ENCODE measurements around the gene MMP15. TPM values are rescaled to one million over a fixed set of nuclear protein-coding genes. Genes with fewer than 3 reads are reported as not detected.
A peak's percentile ranks its signal among the peaks of the same experiment; 100 is the strongest.
"Not testable (repeated sequence)": the region's sequence is repeated elsewhere in the genome, so short reads cannot be mapped to it uniquely, and the experiment has no call there.

The MMP15 gene
- total RNA-seq = 1.3 and 1.9 TPM in 2 replicates

GRCh38 chr16:58025351-58026138, at the start of gene MMP15:
Gene MMP15 (plus strand): TSS chr16:58025754. CDS start chr16:58026351, 597 bp downstream.
- no peaks in the 10 kb centered on the region for H3K36me3 Mint-ChIP-seq (ENCODE audit: low read depth)
- H3K4me3 Mint-ChIP-seq (ENCODE audit: low read depth) = peak within 1 kb of the TSS; percentile 85
- DNase-seq (ENCODE audit: low spot score) = peak; percentile 48
- H3K9me3 Mint-ChIP-seq = no peaks in the 10 kb centered on the region
- intact Hi-C loops (cut with micrococcal nuclease) = loop anchor here (1.0 to 10.0 kb wide), 3 partner anchors 104 to 279 kb away; partner anchors contain the start of genes CFAP20 and CSNK2A2
- H3K27me3 Mint-ChIP-seq (ENCODE audit: low read depth) = peaks cover 21% of the 10 kb centered on the region
- H3K4me1 Mint-ChIP-seq (ENCODE audit: low read depth) = peaks cover 10% of the 10 kb centered on the region
- peak within 1 kb of the TSS; percentile 72 for H3K27ac Mint-ChIP-seq

- intact Hi-C loops (cut with micrococcal nuclease) = no loop called here
- Mint-ChIP-seq H3K27ac (no peak overlapping the region), H3K4me3 (ENCODE audit: low read depth) (no peak overlapping the region), H3K4me1 (ENCODE audit: low read depth) (no peaks in the 10 kb centered on the region), H3K9me3 (no peaks in the 10 kb centered on the region), H3K27me3 (ENCODE audit: low read depth) (no peaks in the 10 kb centered on the region), H3K36me3 (ENCODE audit: low read depth) (no peaks in the 10 kb centered on the region)
- no peak for DNase-seq (ENCODE audit: low spot score)
Measured at GRCh38 chr16:57976331-57976796, 49.2 kb upstream of the MMP15 start.

GRCh38 chr16:57977418-57978069, 48.0 kb upstream of the MMP15 start:
- H3K27me3 Mint-ChIP-seq (ENCODE audit: low read depth) = peaks cover 5% of the 10 kb centered on the region

GRCh38 chr16:57978070-57978465, 47.5 kb upstream of the MMP15 start:
- H3K4me1 Mint-ChIP-seq (ENCODE audit: low read depth); intact Hi-C loops (cut with micrococcal nuclease); H3K9me3 Mint-ChIP-seq; H3K4me3 Mint-ChIP-seq (ENCODE audit: low read depth); H3K27me3 Mint-ChIP-seq (ENCODE audit: low read depth); H3K36me3 Mint-ChIP-seq (ENCODE audit: low read depth); DNase-seq (ENCODE audit: low spot score); H3K27ac Mint-ChIP-seq: not testable (repeated sequence)

More at GRCh38 chr16:57977418-57978069, 48.0 kb upstream of the MMP15 start:
- Mint-ChIP-seq H3K4me1 (ENCODE audit: low read depth) (peaks cover 2% of the 10 kb centered on the region), H3K4me3 (ENCODE audit: low read depth) (no peak overlapping the region), H3K36me3 (ENCODE audit: low read depth) (no peaks in the 10 kb centered on the region), H3K27ac (no peak overlapping the region), H3K9me3 (no peaks in the 10 kb centered on the region)
- intact Hi-C loops (cut with micrococcal nuclease) = no loop called here
- no peak for DNase-seq (ENCODE audit: low spot score)

DNA sequence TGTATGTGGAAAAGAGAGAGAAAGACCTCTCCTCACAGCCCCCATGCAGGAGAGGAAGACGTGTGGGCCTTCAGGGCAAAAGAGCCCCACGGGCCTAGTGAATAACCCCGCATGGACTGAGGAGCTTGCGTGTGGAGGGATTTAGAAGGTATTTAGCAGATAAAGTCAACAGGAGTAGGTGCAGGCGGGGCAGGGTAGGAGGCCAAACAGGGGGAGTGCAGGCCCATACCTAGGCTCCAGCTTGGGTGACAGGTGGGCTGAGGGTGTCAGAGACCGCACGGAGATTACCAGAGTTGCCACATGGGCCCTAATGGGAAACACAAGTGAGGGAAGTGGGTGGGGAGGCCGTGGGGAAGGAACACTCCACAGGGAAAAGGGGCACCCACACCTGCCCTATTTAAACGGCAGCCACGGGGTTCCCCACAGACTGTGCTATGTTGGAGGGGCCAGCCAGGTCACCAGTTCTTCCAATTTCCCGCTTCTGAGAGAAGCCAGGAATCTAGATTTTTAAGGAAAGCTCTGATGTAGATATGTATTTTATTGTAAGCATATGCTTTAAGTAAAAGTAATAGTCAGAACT, 46.5 kb upstream of the MMP15 start:
- intact Hi-C loops (cut with micrococcal nuclease) = no loop called here
- no peak for DNase-seq (ENCODE audit: low spot score)
- Mint-ChIP-seq H3K9me3 (no peaks in the 10 kb centered on the region), H3K27ac (no peak overlapping the region), H3K4me3 (ENCODE audit: low read depth) (no peak overlapping the region), H3K36me3 (ENCODE audit: low read depth) (no peaks in the 10 kb centered on the region), H3K4me1 (ENCODE audit: low read depth) (peaks cover 3% of the 10 kb centered on the region), H3K27me3 (ENCODE audit: low read depth) (peaks cover 5% of the 10 kb centered on the region)

- Mint-ChIP-seq H3K9me3 (no peaks in the 10 kb centered on the region), H3K27me3 (ENCODE audit: low read depth) (peaks cover 12% of the 10 kb centered on the region), H3K4me3 (ENCODE audit: low read depth) (no peak overlapping the region), H3K4me1 (ENCODE audit: low read depth) (peaks cover 11% of the 10 kb centered on the region), H3K36me3 (ENCODE audit: low read depth) (no peaks in the 10 kb centered on the region), H3K27ac (no peak overlapping the region)
- intact Hi-C loops (cut with micrococcal nuclease) = no loop called here
- no peak for DNase-seq (ENCODE audit: low spot score)
Measured at GRCh38 chr16:57981636-57982035, 43.9 kb upstream of the MMP15 start.

- DNase-seq (ENCODE audit: low spot score) = no peak
- H3K27me3 Mint-ChIP-seq (ENCODE audit: low read depth) = peaks cover 12% of the 10 kb centered on the region
- no peak overlapping the region for H3K4me3 Mint-ChIP-seq (ENCODE audit: low read depth)
- H3K27ac Mint-ChIP-seq = no peak overlapping the region
- no peaks in the 10 kb centered on the region for H3K36me3 Mint-ChIP-seq (ENCODE audit: low read depth)
- intact Hi-C loops (cut with micrococcal nuclease) = no loop called here
- H3K9me3 Mint-ChIP-seq = no peaks in the 10 kb centered on the region
- H3K4me1 Mint-ChIP-seq (ENCODE audit: low read depth) = peaks cover 11% of the 10 kb centered on the region
Measured at GRCh38 chr16:57982385-57982784, 43.2 kb upstream of the MMP15 start.

DNA sequence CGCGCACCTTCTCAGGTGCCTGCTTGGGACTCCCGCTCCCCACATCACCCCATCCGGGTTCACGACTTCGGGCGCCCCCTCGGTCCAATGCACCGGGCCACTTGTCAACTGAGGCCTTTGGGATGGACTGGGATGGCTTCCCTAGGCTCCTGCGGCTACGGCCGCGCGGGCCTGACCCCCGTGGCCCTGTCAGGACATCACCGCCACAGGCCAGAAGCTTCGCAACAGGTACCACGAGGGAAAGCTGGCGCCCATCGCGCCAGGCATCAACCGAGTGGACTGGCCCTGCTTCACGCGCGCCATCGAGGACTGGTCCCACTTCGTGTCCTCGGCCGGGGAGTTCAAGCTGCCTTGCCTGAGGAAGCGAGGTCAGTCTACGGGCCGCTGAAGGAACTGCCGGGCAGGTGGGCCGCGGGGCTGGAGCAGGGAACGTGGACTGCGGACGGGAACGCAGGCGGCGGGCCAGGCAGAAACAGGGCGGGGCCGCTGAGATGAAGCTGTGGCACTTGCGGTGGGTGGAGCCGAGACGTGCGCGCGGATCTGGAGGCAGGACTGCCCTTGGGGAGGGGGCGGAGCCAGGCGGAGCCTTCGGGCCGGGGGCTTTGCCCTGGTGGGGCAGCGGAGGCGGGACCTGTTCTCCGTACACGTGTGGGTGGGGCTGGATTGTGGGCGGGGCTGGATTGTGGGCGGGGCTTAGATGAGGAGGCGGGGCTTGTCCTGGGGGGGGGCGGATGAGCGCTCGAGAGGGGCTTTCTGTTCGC, 40.9 kb upstream of the MMP15 start:
- no peaks in the 10 kb centered on the region for H3K9me3 Mint-ChIP-seq
- intact Hi-C loops (cut with micrococcal nuclease) = loop anchor here (1.0 kb wide), 1 partner anchor 16 kb away; the partner anchor contains the start of gene ZNF319
- no peak overlapping the region for H3K27ac Mint-ChIP-seq
- no peaks in the 10 kb centered on the region for H3K36me3 Mint-ChIP-seq (ENCODE audit: low read depth)
- DNase-seq (ENCODE audit: low spot score) = peak; percentile 90
- peak overlapping the region; percentile 87 for H3K4me3 Mint-ChIP-seq (ENCODE audit: low read depth)
- peaks cover 11% of the 10 kb centered on the region for H3K4me1 Mint-ChIP-seq (ENCODE audit: low read depth)
- peaks cover 12% of the 10 kb centered on the region for H3K27me3 Mint-ChIP-seq (ENCODE audit: low read depth)

DNA sequence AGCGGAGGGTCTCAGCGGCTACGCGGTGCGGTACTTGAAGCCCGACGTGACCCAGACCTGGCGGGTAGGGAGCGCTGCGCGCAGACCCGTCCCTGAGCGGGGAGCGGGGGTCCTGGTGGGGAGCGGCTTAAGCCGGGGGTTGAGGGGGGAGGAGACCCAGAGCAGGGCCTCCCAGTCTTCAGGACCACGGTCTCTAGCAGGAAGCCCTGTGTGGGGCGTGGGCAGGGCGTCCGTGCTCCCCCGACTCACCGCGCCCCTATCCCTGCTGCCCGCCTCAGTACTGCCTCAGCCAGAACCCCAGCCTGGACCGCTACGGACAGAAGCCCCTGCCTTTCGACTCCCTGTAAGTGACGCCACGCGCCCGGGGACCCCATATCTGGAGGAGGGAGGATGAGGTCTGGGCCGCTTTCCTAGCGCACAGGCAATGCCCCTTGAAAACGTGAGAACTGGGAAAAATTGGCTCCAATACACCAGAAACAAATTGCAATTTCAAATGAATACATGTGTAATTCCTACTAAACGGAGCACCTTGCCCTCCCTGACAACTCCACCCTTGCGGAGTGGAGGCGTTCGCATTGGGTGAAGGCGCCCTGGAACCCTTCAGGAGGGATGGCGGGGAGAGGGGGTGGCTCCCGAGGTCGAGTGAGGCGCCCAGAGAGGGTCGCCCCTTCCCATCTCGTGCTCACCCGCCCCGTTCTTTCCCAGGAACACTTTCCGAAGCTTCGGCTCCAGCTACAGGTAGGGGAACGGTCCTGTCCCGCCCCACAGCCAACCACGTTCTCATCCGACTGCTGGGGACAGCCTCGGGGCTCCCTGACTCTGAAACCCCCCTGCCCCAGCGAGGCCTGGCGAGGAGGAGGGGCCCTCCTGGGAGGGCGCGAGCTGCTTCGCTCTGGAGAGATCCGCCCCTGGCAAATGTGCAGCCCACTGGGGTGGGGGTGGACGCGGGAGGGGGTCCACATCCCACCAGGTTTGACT, 40.1 kb upstream of the MMP15 start:
- Mint-ChIP-seq H3K4me3 (ENCODE audit: low read depth) (peak overlapping the region; percentile 87), H3K9me3 (no peaks in the 10 kb centered on the region), H3K36me3 (ENCODE audit: low read depth) (no peaks in the 10 kb centered on the region), H3K27ac (no peak overlapping the region), H3K4me1 (ENCODE audit: low read depth) (peaks cover 11% of the 10 kb centered on the region), H3K27me3 (ENCODE audit: low read depth) (peaks cover 12% of the 10 kb centered on the region)
- intact Hi-C loops (cut with micrococcal nuclease) = loop anchor here (1.0 kb wide), 1 partner anchor 15 kb away; the partner anchor contains the start of gene ZNF319
- no peak for DNase-seq (ENCODE audit: low spot score)

- Mint-ChIP-seq H3K27me3 (ENCODE audit: low read depth) (peaks cover 12% of the 10 kb centered on the region), H3K9me3 (no peaks in the 10 kb centered on the region), H3K36me3 (ENCODE audit: low read depth) (no peaks in the 10 kb centered on the region), H3K27ac (no peak overlapping the region), H3K4me3 (ENCODE audit: low read depth) (no peak overlapping the region), H3K4me1 (ENCODE audit: low read depth) (peaks cover 11% of the 10 kb centered on the region)
- no peak for DNase-seq (ENCODE audit: low spot score)
- intact Hi-C loops (cut with micrococcal nuclease) = no loop called here
Measured at GRCh38 chr16:57986196-57986595, 39.4 kb upstream of the MMP15 start.

- H3K36me3 Mint-ChIP-seq (ENCODE audit: low read depth) = no peaks in the 10 kb centered on the region
- H3K4me1 Mint-ChIP-seq (ENCODE audit: low read depth) = peaks cover 8% of the 10 kb centered on the region
- no peak overlapping the region for H3K27ac Mint-ChIP-seq
- peaks cover 8% of the 10 kb centered on the region for H3K27me3 Mint-ChIP-seq (ENCODE audit: low read depth)
- H3K9me3 Mint-ChIP-seq = no peaks in the 10 kb centered on the region
- intact Hi-C loops (cut with micrococcal nuclease) = no loop called here
- no peak for DNase-seq (ENCODE audit: low spot score)
- H3K4me3 Mint-ChIP-seq (ENCODE audit: low read depth) = no peak overlapping the region
Measured at GRCh38 chr16:57987441-57988177, 37.9 kb upstream of the MMP15 start.

Data from activated T-helper 2 cell treated with anti-CD3 and anti-CD28 coated beads, Interferon-gamma antibody, Interleukin-2, Interleukin-4, amounts not matched to agents 10 μg/mL and 5 μg/mL and 100 μg/mL, durations not matched to agents 14 hours and 24 hours and 36 hours (primary cell).